Right lung (tissue), 5 donors: ENCODE measurements around the gene RFX6. TPM values are rescaled to one million over a fixed set of nuclear protein-coding genes. Genes with fewer than 3 reads are reported as not detected.
A peak's percentile ranks its signal among the peaks of the same experiment; 100 is the strongest.

Source experiments
- DNase-seq, 2 donors: peaks; one replicate each; pipeline ENCODE4 v3.0.0-alpha.2; 2013
- polyA plus RNA-seq, 5 donors: library from polyadenylated mRNA; unstranded; fragments of 120-200 nt; gene quantifications; one replicate each; pipeline versions ENCODE4 v1.2.1 to v1.2.3, GENCODE V29; 2013; ENCODE audit warnings: inconsistent platforms in 1 of 5, low replicate concordance in 1 of 5; ENCODE audit not compliant: insufficient read length in 5 of 5, insufficient read depth in 1 of 5

The RFX6 gene
- polyA plus RNA-seq, 5 donors = 1.0 to 2.9 (median 2.3) TPM

DNA sequence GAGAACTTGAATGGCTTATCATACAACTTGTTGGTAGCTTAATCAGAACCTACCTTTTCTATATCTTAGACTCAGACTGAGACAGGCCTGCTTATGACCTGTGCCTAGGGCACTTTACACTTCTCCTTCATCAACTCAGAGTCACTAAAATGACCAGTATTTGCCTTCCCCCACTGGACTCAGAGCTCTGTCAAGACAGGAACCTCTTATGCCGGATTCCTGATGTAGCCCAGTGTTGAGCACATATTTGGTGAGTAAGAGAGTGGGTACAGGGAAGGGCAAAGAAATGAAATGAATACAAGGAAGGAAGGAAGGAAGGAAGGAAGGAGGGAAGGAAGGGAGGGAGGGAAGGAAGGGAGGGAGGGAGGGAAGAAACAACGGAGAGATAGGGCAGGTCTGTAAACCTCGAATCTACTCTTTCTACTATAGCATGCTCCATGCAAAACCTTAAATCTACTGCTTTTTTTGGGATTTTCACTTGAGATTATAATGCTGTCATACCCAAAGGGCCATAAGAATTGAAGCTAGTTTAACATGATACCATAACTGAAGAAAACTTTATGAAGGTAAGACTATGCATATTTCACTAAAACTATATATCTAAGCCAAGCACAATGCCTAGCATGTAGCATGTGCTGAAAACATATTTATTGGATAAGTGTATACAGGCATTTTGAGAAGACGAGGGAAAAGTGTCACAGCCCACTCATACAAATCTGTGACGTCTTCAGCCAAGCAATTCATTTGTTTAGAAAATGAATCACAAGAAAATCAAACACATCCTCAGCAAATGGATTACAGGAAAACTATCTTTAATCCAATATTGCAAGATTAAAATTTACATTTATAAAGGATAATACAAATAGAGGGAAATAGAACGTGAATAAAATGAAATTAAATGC, 89.9 kb downstream of the RFX6 start:
- DNase-seq = no peak

DNA sequence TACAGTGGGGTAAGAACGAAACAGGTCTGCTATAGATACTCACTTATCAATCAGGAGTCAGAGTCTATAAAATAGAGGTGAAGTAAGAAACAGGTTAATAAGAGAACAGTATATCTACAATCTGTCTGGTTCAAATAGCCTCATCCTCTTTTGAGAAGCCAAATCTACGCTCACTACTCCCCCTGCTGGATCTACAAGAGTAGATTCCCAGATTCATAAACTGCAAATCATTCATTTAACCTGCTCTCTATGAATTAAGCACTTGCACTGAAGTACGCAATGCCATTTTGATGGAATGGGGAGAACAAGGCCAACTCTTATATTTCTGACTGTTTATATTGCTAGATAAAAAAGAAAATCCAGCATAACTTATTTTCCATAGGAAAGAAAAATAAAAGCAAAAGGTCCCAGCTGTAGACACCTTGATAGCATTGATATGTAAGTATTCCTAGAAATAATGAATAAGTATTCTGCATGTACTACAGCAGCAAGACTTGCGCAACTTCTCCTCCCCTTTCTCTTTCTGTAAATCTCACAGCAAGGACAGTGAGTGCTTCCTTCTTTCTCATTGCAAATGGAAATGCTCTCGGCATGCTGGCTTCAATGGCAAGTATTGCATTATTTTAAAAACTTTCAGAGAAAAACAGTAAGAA, 92.3 kb downstream of the RFX6 start:
- DNase-seq = peak; percentile 25 to 45

DNA sequence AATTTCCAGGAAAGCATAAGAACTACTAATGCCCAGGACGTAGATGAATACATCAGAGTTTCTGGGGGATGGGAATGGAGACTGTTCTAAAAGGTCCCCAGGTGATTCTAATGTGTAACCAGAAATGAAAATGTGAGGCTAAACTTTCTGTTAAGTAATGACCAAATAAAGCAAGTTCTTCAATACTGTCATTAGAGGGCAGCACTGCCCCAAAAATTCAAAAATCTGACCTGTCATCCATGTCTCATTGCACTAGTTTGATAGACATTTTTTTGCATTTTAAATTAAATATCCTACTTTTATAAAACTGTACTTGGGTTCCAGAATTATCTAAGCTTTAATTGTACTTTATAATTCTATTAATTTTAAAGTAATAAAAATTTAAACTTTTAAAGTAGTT, 94.9 kb downstream of the RFX6 start:
- DNase-seq = peak; percentile 16 to 23

DNA sequence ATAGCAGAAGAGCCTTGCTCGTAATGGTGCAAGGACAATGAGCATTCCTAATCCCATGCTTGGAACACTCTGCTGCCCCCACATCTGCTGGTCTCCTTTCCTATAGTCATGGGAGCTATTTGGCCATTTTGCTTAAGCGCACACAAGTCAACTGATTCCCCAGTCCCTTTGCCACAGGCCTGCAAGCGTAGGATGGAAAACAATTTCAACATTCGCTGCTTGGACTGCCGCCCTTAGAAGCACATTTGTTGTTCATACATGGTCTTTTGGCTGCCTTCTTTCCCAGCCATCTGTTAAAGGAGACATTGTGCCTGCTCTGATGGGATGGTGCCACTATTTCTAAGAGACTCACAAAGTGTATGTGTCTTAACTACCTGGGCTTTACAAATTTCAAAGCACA, 96.9 kb downstream of the RFX6 start:
- no peak for DNase-seq

DNA sequence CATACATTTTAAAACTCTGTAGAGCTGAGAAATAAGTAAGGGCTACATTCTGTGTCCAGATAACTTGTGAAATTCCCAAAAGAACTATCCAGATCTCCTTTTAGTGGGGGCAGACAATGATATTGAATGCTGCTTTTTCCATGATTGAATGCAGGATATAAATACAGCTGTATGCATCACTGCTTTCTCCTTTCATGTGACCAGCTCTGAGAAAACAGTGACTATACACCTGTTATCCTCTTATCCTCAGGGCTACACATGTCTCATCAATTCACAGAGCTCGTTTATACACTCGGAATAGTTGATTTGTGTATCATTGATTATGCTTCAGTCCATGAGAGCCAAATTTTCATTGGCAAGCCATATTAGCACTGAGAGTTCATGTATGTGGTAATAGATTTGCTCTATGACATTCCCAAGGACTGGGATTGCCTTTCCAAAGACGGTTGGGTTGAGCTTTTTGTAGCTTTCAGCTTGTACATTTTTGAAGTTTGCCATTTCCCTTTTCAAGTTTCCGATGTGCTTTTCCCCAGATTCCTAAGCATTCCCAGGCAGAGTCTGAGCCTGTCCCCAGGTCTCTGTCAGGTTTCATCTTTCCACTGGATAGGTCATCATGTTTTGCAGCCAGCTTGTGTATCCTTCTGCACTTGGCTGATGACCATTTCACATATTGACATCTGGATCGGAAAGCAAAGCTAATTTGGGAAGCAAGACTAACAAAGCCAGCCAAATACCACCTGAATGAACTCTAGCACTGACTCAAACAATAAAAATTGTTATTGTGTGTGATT, 97.7 kb downstream of the RFX6 start:
- no peak for DNase-seq

DNA sequence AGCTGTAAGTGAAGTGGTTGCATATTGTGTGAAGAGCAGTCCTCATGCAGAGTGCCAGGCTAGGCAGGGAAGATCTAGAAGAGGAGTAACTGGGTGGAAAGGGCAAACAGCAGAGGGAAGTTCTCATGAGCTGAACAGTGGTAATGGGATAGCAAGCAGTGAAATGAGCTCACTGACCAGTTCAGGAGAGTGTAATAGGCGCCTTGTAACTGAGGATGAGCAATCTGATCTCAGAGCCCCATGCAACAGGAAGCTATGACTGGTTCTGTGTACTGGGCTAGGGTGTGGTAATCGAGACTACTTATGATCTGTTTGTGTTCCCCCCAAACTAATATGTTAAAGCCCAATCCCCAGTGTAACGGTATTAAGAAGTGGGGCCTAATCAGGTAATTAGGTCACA, 98.6 kb downstream of the RFX6 start:
- no peak for DNase-seq

DNA sequence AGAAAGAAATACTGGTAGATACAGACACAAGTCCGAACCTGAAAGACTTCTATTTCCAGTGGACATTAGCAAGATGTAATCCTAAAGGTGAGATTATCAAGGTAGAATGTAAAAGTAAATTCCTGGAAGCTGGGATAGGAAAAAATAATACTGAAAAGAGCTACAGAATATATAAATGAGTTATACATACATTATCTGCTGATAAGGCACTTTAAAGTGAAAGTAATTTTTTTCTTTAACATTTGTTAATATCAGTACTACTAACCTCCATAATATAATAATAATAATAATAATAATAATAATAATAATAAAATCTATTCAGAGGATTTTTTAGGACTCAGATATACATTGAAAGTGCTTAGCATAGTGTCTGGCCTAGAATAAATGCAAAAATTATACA, 102.5 kb downstream of the RFX6 start:
- DNase-seq = no peak

Other genes starting within 250 kb of the RFX6 start
- 10 to 100 TPM; 13.0 to 18.1 (median 16.7) TPM for gene ZUP1, start 208.5 kb upstream of the RFX6 start, polyA plus RNA-seq
- gene KPNA5, start 196.0 kb upstream of the RFX6 start, polyA plus RNA-seq = 10 to 100 TPM; 16.2 to 32.8 (median 30.4) TPM
- 100 to 1,000 TPM in 1 of 5 donors, 10 to 100 TPM in 4; 62.2 to 106 (median 71.8) TPM for gene FAM162B, start 111.5 kb upstream of the RFX6 start, polyA plus RNA-seq
- under 1 TPM; 0.09 to 0.31 (median 0.15) TPM for gene GPRC6A, start 48.2 kb upstream of the RFX6 start, polyA plus RNA-seq